ENCODE data around the gene AKAP13.
"Not testable (repeated sequence)": the region's sequence is repeated elsewhere in the genome, so short reads cannot be mapped to it uniquely, and the experiment has no call there.

Gene AKAP13

DNA sequence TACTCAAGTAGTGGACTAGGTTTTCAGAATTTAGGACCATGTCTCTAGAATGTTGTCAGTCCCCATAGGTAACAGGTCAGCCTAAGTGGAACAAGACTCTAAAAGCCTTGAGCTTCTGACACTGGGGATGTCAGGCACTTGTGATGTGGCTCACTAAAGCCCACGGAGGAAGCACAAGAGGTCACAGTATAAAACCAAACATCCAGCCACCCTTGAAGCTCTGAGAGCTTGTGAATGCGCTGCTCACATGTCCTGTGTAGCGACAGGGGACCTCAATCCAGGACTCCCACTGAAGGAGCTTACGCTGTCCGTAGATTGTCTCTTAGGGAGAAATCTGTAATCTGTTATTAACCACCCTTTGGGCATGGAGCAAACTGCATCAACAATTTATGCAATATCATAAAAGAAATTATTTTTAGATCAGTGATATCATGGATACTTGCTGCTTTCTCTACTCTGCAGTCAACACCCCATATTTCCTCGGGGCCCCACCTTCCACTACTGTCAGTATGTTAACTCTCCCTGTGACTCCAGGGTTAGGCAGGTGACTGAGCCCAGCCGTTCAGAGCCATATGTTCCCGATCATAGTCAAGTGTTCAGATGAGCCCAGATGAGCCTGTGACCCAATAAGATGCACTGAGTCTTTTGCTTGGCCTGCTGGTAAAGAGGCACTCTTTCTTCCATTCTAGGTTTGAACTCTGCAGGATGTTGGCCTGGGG lies 32.2 kb upstream of the AKAP13 start:
- peak overlapping the region; percentile 29; the same call in 1 of the 2 replicates for H3K27ac ChIP-seq

GRCh38 chr15:85349062-85349461 lies 31.3 kb upstream of the AKAP13 start:
- not testable (repeated sequence) for H3K27ac ChIP-seq

GRCh38 chr15:85350395-85350794 lies 30.0 kb upstream of the AKAP13 start:
- H3K27ac ChIP-seq = no peak overlapping the region

DNA sequence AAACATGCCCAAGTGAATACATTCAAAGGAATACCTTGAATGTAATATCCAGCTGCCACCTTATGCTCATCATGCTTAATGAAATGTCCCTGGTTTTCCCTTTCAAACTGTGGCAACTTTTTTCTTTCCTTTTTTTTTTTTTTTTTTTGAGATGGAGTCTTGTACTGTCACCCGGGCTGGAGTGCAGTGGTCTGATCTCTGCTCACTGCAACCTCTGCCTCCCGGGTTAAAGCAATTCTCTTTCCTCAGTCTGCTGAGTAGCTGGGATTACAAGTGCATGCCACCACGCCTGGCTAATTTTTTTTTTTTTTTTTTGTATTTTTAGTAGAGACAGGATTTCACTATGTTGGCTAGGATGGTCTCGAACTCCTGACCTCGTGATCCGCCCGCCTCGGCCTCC lies 28.9 kb upstream of the AKAP13 start:
- H3K27ac ChIP-seq = not testable (repeated sequence)

More at GRCh38 chr15:85350395-85350794, 30.0 kb upstream of the AKAP13 start:
- TF ChIP-seq CTCF (IDR thresholded peaks at IDR 0.05) (no peak), ZFX (IDR thresholded peaks at IDR 0.05; ENCODE audit: borderline replicate concordance) (no peak)

DNA sequence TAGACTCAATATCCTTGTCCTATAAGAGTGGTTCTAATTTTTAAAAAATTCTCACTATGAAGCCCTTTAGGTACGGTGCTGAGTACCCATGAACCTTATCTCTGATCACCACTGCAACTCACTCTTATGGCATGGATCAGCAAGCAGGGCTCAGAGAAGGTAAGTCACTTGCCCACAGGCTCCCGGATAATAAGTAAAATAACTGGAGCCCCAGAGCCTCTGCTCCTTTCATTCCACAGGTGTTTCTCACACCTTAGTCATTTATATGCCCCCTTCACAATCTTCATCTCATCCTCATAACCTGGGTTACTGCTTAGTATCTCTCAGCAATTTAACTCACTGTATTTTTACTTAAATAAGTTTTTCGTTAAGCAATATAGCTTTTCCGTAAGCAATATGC lies 28.4 kb upstream of the AKAP13 start:
- H3K27ac ChIP-seq = no peak overlapping the region
- no peak for TF ChIP-seq ZFX (IDR thresholded peaks at IDR 0.05; ENCODE audit: borderline replicate concordance)
- TF ChIP-seq CTCF (IDR thresholded peaks at IDR 0.05) = no peak

DNA sequence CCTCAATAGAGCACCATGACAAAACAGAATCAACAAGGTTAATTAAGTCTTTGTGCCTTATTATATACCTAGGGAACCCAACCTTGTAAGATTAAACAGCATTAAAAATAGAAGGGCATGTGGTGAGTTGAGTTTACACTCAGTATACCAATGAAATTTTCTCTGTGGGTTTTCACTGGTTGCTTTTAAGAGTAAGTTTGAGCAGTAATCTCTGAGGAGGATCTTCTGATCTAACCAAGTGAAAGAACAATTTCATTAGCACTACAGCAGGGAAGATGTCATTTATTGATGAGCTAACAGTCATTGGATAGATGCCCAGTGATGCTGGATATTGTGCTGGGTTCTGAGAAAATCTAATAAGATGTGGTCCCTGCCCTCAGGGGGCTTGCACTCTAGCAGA lies 26.9 kb upstream of the AKAP13 start:
- TF ChIP-seq ZFX (IDR thresholded peaks at IDR 0.05; ENCODE audit: borderline replicate concordance) = no peak
- H3K27ac ChIP-seq = no peak overlapping the region

DNA sequence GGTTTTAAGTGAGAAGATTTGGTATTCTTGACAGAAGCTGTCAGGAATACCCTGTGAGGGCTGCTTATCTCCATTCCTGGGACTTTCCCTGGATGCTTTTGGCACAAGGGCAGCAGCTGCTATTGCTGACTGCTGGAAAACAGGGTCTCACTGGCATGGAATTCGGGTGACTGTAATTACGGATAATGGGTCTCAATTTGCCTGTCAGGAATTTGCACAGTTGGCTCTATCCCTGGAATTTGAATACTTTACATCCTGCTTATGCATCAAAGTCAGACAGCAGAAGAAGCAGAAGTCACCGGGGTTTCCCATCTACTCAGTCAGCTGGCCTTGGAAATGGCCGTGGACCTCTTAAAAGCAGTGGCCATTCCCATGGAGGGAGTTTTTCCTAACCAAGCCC lies 25.9 kb upstream of the AKAP13 start:
- H3K27ac ChIP-seq = no peak overlapping the region

DNA sequence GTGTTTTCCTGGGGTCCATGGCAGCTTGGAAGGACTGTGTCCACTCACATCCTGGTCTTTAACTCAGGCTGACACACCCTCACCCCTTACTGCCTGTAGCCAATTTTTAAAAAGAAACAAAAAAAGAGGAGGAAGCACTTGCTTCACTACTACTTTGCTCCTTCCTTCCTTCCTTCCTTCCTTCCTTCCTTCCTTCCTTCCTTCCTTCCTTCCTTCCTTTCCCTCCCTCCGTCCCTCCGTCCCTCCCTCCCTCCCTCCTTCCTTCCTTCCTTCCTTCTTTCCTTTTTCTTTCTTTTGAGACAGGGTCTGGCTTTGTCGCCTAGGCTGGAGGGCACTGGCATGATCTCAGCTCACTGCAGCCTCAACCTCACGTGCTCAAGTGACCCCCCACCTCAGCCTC lies 25.5 kb upstream of the AKAP13 start:
- no peak overlapping the region for H3K27ac ChIP-seq
- TF ChIP-seq ZFX (IDR thresholded peaks at IDR 0.05; ENCODE audit: borderline replicate concordance) (no peak), CTCF (IDR thresholded peaks at IDR 0.05) (no peak)

More for the DNA sequence above, 25.9 kb upstream of the AKAP13 start:
- TF ChIP-seq CTCF (IDR thresholded peaks at IDR 0.05) (no peak), ZFX (IDR thresholded peaks at IDR 0.05; ENCODE audit: borderline replicate concordance) (no peak)

- no peak for TF ChIP-seq CTCF (IDR thresholded peaks at IDR 0.05)
- no peak for TF ChIP-seq ZFX (IDR thresholded peaks at IDR 0.05; ENCODE audit: borderline replicate concordance)
- H3K27ac ChIP-seq = no peak overlapping the region
These were observed 24.1 kb upstream of the AKAP13 start for GRCh38 chr15:85356276-85356675.

Measured in 22Rv1 (cell line).